HL-60/S4 (cell line): ENCODE measurements around the gene METTL15.
"Not testable (repeated sequence)": the region's sequence is repeated elsewhere in the genome, so short reads cannot be mapped to it uniquely, and the experiment has no call there.

ENCODE experiments used
- in situ Hi-C: fragments of 300-500 bp; cut with MboI; formaldehyde crosslinking; loops from 2 replicates; pipeline ENCODE4 v1.14.3; 2022; ENCODE audit warnings: low sequenced_read_pairs

The METTL15 gene

DNA sequence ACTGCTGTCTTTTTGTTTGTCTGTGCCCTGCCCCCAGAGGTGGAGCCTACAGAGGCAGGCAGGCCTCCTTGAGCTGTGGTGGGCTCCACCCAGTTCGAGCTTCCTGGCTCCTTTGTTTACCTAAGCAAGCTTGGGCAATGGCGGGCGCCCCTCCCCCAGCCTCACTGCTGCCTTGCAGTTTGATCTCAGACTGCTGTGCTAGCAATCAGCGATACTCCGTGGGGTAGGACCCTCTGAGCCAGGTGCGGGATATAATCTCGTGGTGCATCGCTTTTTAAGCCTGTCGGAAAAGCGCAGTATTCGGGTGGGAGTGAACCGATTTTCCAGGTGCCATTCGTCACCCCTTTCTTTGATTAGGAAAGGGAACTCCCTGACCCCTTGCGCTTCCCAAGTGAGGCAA is 269.9 kb downstream of the METTL15 start:
- in situ Hi-C loops: not testable (repeated sequence)
